Neural crest cell (in vitro differentiated cells): ENCODE measurements around the gene PLD6. TPM values are rescaled to one million over a fixed set of nuclear protein-coding genes. Genes with fewer than 3 reads are reported as not detected.

ENCODE experiments used
- DNase-seq: peaks from one replicate; pipeline ENCODE4 v3.0.0; 2021; ENCODE audit warnings: low read depth, mixed read lengths, low spot score
- H3K27ac Mint-ChIP-seq: one replicate; pipeline ENCODE4 v1.8.0; 2021; ENCODE audit warnings: mild to moderate bottlenecking, mixed read lengths; ENCODE audit not compliant: unreplicated experiment
- H3K27me3 Mint-ChIP-seq: 2 replicates; pipeline ENCODE4 v1.8.0; 2021; ENCODE audit warnings: low read depth, mild to moderate bottlenecking, mixed read lengths
- H3K36me3 Mint-ChIP-seq: 2 replicates; pipeline ENCODE4 v1.8.0; 2021; ENCODE audit warnings: low read depth, mild to moderate bottlenecking, mixed read lengths
- H3K4me1 Mint-ChIP-seq: 2 replicates; pipeline ENCODE4 v1.8.0; 2021; ENCODE audit warnings: mixed read lengths
- H3K4me3 Mint-ChIP-seq: one replicate; pipeline ENCODE4 v1.8.0; 2021; ENCODE audit warnings: mild to moderate bottlenecking, mixed read lengths
- H3K9me3 Mint-ChIP-seq: 2 replicates; pipeline ENCODE4 v1.8.0; 2021; ENCODE audit warnings: mixed read lengths
- CTCF ChIP-seq: fragments of 200-600 bp; sonication (generic); conservative IDR thresholded peaks from 2 replicates; pipeline ENCODE4 v1.5.0; 2021; ENCODE audit warnings: antibody characterized with exemption, mild to moderate bottlenecking
- total RNA-seq: library from RNA; stranded (reverse); gene quantifications from 2 replicates; pipeline ENCODE4 v1.2.1, GENCODE V29; 2021

PLD6 gene
- total RNA-seq, 1 donor from 2014 or later, result 0.23 TPM

GRCh38 chr17:17153709-17154108, 52.4 kb downstream of the PLD6 start:
- H3K9me3 Mint-ChIP-seq, result no peaks in the 10 kb centered on the region
- no peak overlapping the region for H3K4me3 Mint-ChIP-seq
- TF ChIP-seq CTCF, result no peak
- DNase-seq, result no peak
- H3K36me3 Mint-ChIP-seq, result peaks cover 20% of the 10 kb centered on the region
- H3K4me1 Mint-ChIP-seq, result no peaks in the 10 kb centered on the region
- H3K27me3 Mint-ChIP-seq, result no peaks in the 10 kb centered on the region
- peak overlapping the region; percentile 63 for H3K27ac Mint-ChIP-seq

- no peak for TF ChIP-seq CTCF
- no peak overlapping the region for H3K27ac Mint-ChIP-seq
- no peaks in the 10 kb centered on the region for H3K27me3 Mint-ChIP-seq
- DNase-seq, result no peak
- H3K4me1 Mint-ChIP-seq, result no peaks in the 10 kb centered on the region
- H3K4me3 Mint-ChIP-seq, result no peak overlapping the region
- H3K36me3 Mint-ChIP-seq, result peaks cover 21% of the 10 kb centered on the region
- H3K9me3 Mint-ChIP-seq, result no peaks in the 10 kb centered on the region
Observed at GRCh38 chr17:17153071-17153470, 53.1 kb downstream of the PLD6 start.

- TF ChIP-seq CTCF, result no peak
- Mint-ChIP-seq H3K4me1 (no peaks in the 10 kb centered on the region), H3K27me3 (no peaks in the 10 kb centered on the region), H3K36me3 (peaks cover 27% of the 10 kb centered on the region), H3K27ac (no peak overlapping the region), H3K4me3 (no peak overlapping the region), H3K9me3 (no peaks in the 10 kb centered on the region)
- DNase-seq, result no peak
Observed at GRCh38 chr17:17152385-17152784, 53.7 kb downstream of the PLD6 start.

GRCh38 chr17:17151962-17152361, 54.2 kb downstream of the PLD6 start:
- TF ChIP-seq CTCF, result no peak
- H3K36me3 Mint-ChIP-seq, result peaks cover 27% of the 10 kb centered on the region
- no peaks in the 10 kb centered on the region for H3K27me3 Mint-ChIP-seq
- DNase-seq, result no peak
- H3K9me3 Mint-ChIP-seq, result no peaks in the 10 kb centered on the region
- H3K4me3 Mint-ChIP-seq, result no peak overlapping the region
- no peak overlapping the region for H3K27ac Mint-ChIP-seq
- no peaks in the 10 kb centered on the region for H3K4me1 Mint-ChIP-seq

GRCh38 chr17:17151541-17151940, 54.6 kb downstream of the PLD6 start:
- Mint-ChIP-seq H3K4me1 (no peaks in the 10 kb centered on the region), H3K27ac (no peak overlapping the region), H3K36me3 (peaks cover 23% of the 10 kb centered on the region), H3K9me3 (no peaks in the 10 kb centered on the region), H3K4me3 (no peak overlapping the region), H3K27me3 (no peaks in the 10 kb centered on the region)
- no peak for DNase-seq
- TF ChIP-seq CTCF, result no peak

- Mint-ChIP-seq H3K27ac (no peak overlapping the region), H3K4me1 (no peaks in the 10 kb centered on the region), H3K27me3 (no peaks in the 10 kb centered on the region), H3K9me3 (no peaks in the 10 kb centered on the region), H3K4me3 (no peak overlapping the region), H3K36me3 (peaks cover 23% of the 10 kb centered on the region)
- TF ChIP-seq CTCF, result no peak
- no peak for DNase-seq
Observed at GRCh38 chr17:17151055-17151454, 55.1 kb downstream of the PLD6 start.
